ENCODE results near the gene ANKRD36.
"Not testable (repeated sequence)": the region's sequence is repeated elsewhere in the genome, so short reads cannot be mapped to it uniquely, and the experiment has no call there.

ANKRD36 gene

DNA sequence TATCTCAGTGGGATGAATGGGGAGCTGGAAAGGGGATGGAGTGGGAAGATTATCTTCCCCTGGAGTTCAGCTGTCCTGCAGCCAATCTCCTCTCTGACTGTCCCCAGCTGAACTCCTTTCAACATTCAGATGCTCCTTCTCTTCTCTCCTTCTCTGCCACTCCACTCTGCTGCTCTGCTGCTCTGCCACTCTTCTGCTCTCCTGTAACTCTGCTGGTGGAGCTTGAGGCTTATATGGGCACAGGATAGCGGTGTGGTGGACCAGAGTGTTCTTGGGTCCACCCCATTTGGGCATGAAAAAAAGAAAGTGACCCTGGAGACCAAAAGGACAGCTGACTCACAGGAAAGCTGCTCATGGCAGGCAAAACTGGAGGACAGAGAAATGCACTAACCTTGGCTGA, 44.9 kb upstream of the ANKRD36 start:
- no peak overlapping the region for H3K4me2 ChIP-seq (ENCODE audit: low read length)

DNA sequence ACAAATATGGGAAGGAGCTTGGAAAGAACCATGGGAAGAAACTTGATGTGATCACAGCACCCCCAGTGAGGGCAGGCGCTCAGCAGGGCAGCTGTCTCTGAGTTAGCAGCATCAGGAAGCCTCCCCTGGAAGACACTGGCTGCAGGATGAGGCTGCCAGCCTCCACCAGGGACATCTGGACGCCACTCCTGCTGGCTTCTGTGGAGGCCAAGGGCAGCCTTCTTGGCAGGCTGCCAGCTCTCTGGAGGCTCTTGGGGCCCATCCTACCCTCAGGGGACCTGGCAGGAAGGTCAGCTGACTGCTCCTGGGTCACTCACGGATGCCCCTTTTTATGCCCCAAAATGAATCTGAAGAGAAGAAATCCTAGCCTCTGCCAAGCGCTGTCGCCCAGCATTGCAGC, 44.2 kb upstream of the ANKRD36 start:
- not testable (repeated sequence) for H3K4me3 ChIP-seq (ENCODE audit: low read depth, low read length, poor library complexity, severe bottlenecking); H3K4me1 ChIP-seq (ENCODE audit: insufficient read depth, low read length, severe bottlenecking); H3K36me3 ChIP-seq (ENCODE audit: insufficient read depth, low read length); H3K4me2 ChIP-seq (ENCODE audit: low read length); H3F3A ChIP-seq (ENCODE audit: insufficient read depth, low read length); H3K9ac ChIP-seq (ENCODE audit: low read length); H2AFZ ChIP-seq (ENCODE audit: low read length); H3K79me2 ChIP-seq (ENCODE audit: insufficient read depth, low read length); H3K9me3 ChIP-seq (ENCODE audit: low read length); H3K9me2 ChIP-seq (ENCODE audit: low read depth, low read length); H3K27me3 ChIP-seq (ENCODE audit: insufficient read depth, low read length); H4K20me1 ChIP-seq (ENCODE audit: insufficient read depth, low read length); H3K27ac ChIP-seq (ENCODE audit: low read depth, low read length, poor library complexity, severe bottlenecking)

More for the DNA sequence above, 44.9 kb upstream of the ANKRD36 start:
- no peak overlapping the region for H3K9ac ChIP-seq (ENCODE audit: low read length)
- H2AFZ ChIP-seq (ENCODE audit: low read length): no peak overlapping the region
- no peaks in the 10 kb centered on the region for H3K36me3 ChIP-seq (ENCODE audit: insufficient read depth, low read length)
- no peaks in the 10 kb centered on the region for H4K20me1 ChIP-seq (ENCODE audit: insufficient read depth, low read length)
- no peak overlapping the region for H3K27ac ChIP-seq (ENCODE audit: low read depth, low read length, poor library complexity, severe bottlenecking)
- no peaks in the 10 kb centered on the region for H3F3A ChIP-seq (ENCODE audit: insufficient read depth, low read length)
- H3K4me1 ChIP-seq (ENCODE audit: insufficient read depth, low read length, severe bottlenecking): no peaks in the 10 kb centered on the region
- 0 out of 2 replicates have a peak, but pooled peaks cover 6% of the 10 kb centered on the region for H3K27me3 ChIP-seq (ENCODE audit: insufficient read depth, low read length)
- no peaks in the 10 kb centered on the region for H3K79me2 ChIP-seq (ENCODE audit: insufficient read depth, low read length)
- no peak for TF ChIP-seq EZH2 (IDR thresholded peaks at IDR 0.05; ENCODE audit: borderline replicate concordance, low read length)
- TF ChIP-seq, protein P1, sequence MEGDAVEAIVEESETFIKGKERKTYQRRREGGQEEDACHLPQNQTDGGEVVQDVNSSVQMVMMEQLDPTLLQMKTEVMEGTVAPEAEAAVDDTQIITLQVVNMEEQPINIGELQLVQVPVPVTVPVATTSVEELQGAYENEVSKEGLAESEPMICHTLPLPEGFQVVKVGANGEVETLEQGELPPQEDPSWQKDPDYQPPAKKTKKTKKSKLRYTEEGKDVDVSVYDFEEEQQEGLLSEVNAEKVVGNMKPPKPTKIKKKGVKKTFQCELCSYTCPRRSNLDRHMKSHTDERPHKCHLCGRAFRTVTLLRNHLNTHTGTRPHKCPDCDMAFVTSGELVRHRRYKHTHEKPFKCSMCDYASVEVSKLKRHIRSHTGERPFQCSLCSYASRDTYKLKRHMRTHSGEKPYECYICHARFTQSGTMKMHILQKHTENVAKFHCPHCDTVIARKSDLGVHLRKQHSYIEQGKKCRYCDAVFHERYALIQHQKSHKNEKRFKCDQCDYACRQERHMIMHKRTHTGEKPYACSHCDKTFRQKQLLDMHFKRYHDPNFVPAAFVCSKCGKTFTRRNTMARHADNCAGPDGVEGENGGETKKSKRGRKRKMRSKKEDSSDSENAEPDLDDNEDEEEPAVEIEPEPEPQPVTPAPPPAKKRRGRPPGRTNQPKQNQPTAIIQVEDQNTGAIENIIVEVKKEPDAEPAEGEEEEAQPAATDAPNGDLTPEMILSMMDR (IDR thresholded peaks at IDR 0.05; ENCODE audit: low read length): no peak
- no peak overlapping the region for H3K4me3 ChIP-seq (ENCODE audit: low read depth, low read length, poor library complexity, severe bottlenecking)
- no peaks in the 10 kb centered on the region for H3K9me3 ChIP-seq (ENCODE audit: low read length)
- H3K9me2 ChIP-seq (ENCODE audit: low read depth, low read length): no peaks in the 10 kb centered on the region

DNA sequence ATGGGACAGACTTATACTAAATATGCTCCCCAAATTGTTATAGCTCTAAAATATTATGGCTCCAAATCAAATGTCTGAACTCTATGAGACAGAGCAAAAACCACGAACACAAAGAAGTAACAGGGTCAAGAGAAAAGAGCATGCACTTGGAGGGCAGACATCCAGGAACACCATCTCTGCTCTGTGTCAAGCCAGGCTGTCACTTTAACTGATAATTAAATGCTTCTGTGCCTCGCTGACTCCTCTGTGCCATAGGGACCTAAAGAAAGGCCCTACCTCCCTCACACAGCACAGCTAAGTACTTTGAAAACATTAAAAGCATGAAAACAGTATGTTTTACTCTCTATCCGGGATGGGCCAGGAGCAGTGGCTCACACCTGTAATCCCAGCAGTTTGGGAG, 42.0 kb upstream of the ANKRD36 start:
- H3K9ac ChIP-seq (ENCODE audit: low read length); H3F3A ChIP-seq (ENCODE audit: insufficient read depth, low read length); H3K36me3 ChIP-seq (ENCODE audit: insufficient read depth, low read length); H3K4me3 ChIP-seq (ENCODE audit: low read depth, low read length, poor library complexity, severe bottlenecking); H3K9me2 ChIP-seq (ENCODE audit: low read depth, low read length); H3K27me3 ChIP-seq (ENCODE audit: insufficient read depth, low read length); H3K4me2 ChIP-seq (ENCODE audit: low read length); H2AFZ ChIP-seq (ENCODE audit: low read length); H3K27ac ChIP-seq (ENCODE audit: low read depth, low read length, poor library complexity, severe bottlenecking); H4K20me1 ChIP-seq (ENCODE audit: insufficient read depth, low read length); H3K79me2 ChIP-seq (ENCODE audit: insufficient read depth, low read length); H3K9me3 ChIP-seq (ENCODE audit: low read length); H3K4me1 ChIP-seq (ENCODE audit: insufficient read depth, low read length, severe bottlenecking): not testable (repeated sequence)

DNA sequence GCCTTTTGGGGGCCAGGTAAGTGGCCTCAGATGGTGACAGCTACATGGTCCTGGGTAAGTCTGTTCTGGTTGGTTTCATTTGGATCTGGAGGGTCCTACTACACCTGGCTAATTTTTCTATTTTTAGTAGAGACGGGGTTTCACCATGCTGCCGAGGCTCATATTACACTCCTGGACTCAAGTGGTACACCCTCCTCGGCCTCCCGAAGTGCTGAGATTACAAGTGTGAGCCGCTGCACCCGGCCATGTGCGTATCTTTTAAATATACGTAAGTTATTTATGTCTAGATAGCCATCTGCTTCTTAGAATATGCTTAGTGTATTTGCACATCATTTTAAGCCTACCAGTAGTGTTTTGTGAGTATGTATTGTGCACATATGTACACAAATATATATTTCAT, 35.7 kb upstream of the ANKRD36 start:
- not testable (repeated sequence) for H3K4me3 ChIP-seq (ENCODE audit: low read depth, low read length, poor library complexity, severe bottlenecking); H3K4me2 ChIP-seq (ENCODE audit: low read length); H4K20me1 ChIP-seq (ENCODE audit: insufficient read depth, low read length); H3K27ac ChIP-seq (ENCODE audit: low read depth, low read length, poor library complexity, severe bottlenecking); H2AFZ ChIP-seq (ENCODE audit: low read length); H3K9me2 ChIP-seq (ENCODE audit: low read depth, low read length); H3K36me3 ChIP-seq (ENCODE audit: insufficient read depth, low read length); H3K27me3 ChIP-seq (ENCODE audit: insufficient read depth, low read length); H3K9me3 ChIP-seq (ENCODE audit: low read length); H3K79me2 ChIP-seq (ENCODE audit: insufficient read depth, low read length); H3K9ac ChIP-seq (ENCODE audit: low read length); H3K4me1 ChIP-seq (ENCODE audit: insufficient read depth, low read length, severe bottlenecking); H3F3A ChIP-seq (ENCODE audit: insufficient read depth, low read length)

DNA sequence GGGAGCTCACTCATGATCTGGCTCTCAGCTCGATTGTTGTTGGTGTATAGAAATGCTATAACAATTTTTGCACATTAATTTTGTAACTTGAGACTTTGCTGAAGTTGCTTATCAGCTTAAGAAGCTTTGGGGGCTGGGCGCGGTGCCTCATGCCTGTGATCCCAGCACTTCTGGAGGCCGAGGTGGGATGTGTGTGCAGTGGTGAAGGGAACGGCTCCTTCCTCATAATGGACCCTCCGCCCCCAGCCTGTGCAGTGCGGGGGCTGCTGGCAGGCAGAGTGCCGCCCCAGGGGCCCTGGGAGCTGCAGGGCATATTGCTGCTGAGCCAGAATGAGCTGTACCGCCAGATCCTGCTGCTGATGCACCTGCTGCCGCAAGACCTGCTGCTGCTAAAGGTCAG, 32.1 kb upstream of the ANKRD36 start:
- H2AFZ ChIP-seq (ENCODE audit: low read length); H3K36me3 ChIP-seq (ENCODE audit: insufficient read depth, low read length); H3K9ac ChIP-seq (ENCODE audit: low read length); H3F3A ChIP-seq (ENCODE audit: insufficient read depth, low read length); H3K9me2 ChIP-seq (ENCODE audit: low read depth, low read length); H3K27me3 ChIP-seq (ENCODE audit: insufficient read depth, low read length); H3K4me1 ChIP-seq (ENCODE audit: insufficient read depth, low read length, severe bottlenecking); H3K9me3 ChIP-seq (ENCODE audit: low read length); H3K27ac ChIP-seq (ENCODE audit: low read depth, low read length, poor library complexity, severe bottlenecking); H3K4me3 ChIP-seq (ENCODE audit: low read depth, low read length, poor library complexity, severe bottlenecking); H4K20me1 ChIP-seq (ENCODE audit: insufficient read depth, low read length); H3K4me2 ChIP-seq (ENCODE audit: low read length); H3K79me2 ChIP-seq (ENCODE audit: insufficient read depth, low read length): not testable (repeated sequence)

DNA sequence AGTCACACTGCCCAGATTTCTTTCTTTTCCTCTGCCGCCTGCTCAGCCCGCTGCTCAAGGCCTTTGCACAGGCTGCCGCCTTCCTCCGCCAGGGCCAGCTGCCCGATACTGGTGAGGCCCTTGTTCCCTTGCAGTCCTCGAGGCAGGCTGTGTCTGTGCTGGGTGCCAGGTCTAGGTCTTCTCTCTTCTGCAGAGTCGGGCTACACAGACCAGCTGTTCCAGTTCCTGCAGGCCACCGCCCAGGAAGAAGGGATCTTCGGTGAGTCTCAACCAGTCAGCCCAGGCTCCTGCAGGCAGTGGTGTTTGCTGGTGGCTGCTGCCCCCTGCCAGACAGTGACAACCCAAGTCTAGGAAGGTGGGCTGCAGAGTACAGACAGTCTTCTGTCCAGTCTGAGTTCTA, 30.7 kb upstream of the ANKRD36 start:
- not testable (repeated sequence) for H3K36me3 ChIP-seq (ENCODE audit: insufficient read depth, low read length); H3K9ac ChIP-seq (ENCODE audit: low read length); H3F3A ChIP-seq (ENCODE audit: insufficient read depth, low read length); H3K27me3 ChIP-seq (ENCODE audit: insufficient read depth, low read length); H3K4me1 ChIP-seq (ENCODE audit: insufficient read depth, low read length, severe bottlenecking); H3K9me2 ChIP-seq (ENCODE audit: low read depth, low read length); H2AFZ ChIP-seq (ENCODE audit: low read length); H4K20me1 ChIP-seq (ENCODE audit: insufficient read depth, low read length); H3K27ac ChIP-seq (ENCODE audit: low read depth, low read length, poor library complexity, severe bottlenecking); H3K9me3 ChIP-seq (ENCODE audit: low read length); H3K4me3 ChIP-seq (ENCODE audit: low read depth, low read length, poor library complexity, severe bottlenecking); H3K4me2 ChIP-seq (ENCODE audit: low read length); H3K79me2 ChIP-seq (ENCODE audit: insufficient read depth, low read length)

DNA sequence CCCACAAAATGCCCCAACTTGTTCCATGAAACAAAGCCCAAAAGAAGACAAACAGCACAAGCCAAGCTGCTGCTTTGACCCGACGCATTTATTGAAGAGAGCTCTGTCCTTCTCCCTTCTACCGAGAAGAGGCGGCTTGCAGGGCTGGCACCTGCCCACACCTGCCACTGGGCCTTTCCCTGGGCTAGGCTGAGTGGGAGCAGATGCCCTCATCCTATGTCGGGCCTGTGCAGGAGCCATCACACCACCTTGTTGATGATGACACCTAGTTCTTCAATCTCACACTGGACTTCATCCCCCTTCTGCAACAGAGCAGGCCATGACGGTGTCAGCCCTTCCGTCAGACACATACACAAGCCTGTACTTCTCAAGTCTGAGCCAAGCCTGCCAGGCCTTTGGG, 29.4 kb upstream of the ANKRD36 start:
- not testable (repeated sequence) for H3K4me2 ChIP-seq (ENCODE audit: low read length); H3K9me2 ChIP-seq (ENCODE audit: low read depth, low read length)

More for the DNA sequence above, 29.4 kb upstream of the ANKRD36 start:
- H3K9me3 ChIP-seq (ENCODE audit: low read length); H3K4me3 ChIP-seq (ENCODE audit: low read depth, low read length, poor library complexity, severe bottlenecking); H4K20me1 ChIP-seq (ENCODE audit: insufficient read depth, low read length); H3K79me2 ChIP-seq (ENCODE audit: insufficient read depth, low read length); H3K36me3 ChIP-seq (ENCODE audit: insufficient read depth, low read length); H3F3A ChIP-seq (ENCODE audit: insufficient read depth, low read length); H3K4me1 ChIP-seq (ENCODE audit: insufficient read depth, low read length, severe bottlenecking); H2AFZ ChIP-seq (ENCODE audit: low read length); H3K9ac ChIP-seq (ENCODE audit: low read length); H3K27me3 ChIP-seq (ENCODE audit: insufficient read depth, low read length); H3K27ac ChIP-seq (ENCODE audit: low read depth, low read length, poor library complexity, severe bottlenecking): not testable (repeated sequence)

All from OCI-LY1 (cell line).